ENCODE data around the gene INTS6L.

Gene INTS6L

DNA sequence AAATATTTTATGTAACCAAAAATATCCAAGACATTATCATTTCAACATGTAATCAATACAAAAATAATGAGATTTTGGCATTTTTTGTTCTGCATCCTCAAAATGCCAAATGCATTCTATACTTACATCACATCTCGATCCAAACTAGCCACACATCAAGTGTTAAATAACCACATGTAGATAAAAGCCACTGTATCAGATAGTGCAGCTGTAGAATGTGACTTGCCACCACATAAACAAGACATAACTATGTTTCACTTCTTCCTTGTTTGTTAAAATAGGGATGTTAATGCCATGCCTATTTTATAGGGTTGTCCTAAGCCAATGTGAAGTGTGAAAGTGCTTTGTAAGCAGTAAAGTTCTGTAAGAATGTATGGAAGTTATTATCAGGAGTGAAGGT lies 20.9 kb downstream of the INTS6L start:
- Histone ChIP-seq H2AFZ (ENCODE audit: low read length) (no peak overlapping the region), H3K4me1 (ENCODE audit: insufficient read depth, low read length, poor library complexity, severe bottlenecking) (peaks cover 11% of the 10 kb centered on the region), H3K27me3 (ENCODE audit: insufficient read depth, low read length, poor library complexity, severe bottlenecking) (no peaks in the 10 kb centered on the region), H3K79me2 (ENCODE audit: insufficient read depth, low read length) (peaks cover 80% of the 10 kb centered on the region), H3K9ac (ENCODE audit: low read depth, low read length, poor library complexity, severe bottlenecking) (no peak overlapping the region), H3K4me2 (ENCODE audit: low read depth, low read length, poor library complexity, severe bottlenecking) (no peak overlapping the region), H3K36me3 (ENCODE audit: insufficient read depth, low read length) (peaks cover 5% of the 10 kb centered on the region; the same call in 1 of the 2 replicates), H3F3A (ENCODE audit: low read depth) (no peaks in the 10 kb centered on the region), H3K9me3 (ENCODE audit: insufficient read depth, low read depth, low read length) (no peaks in the 10 kb centered on the region), H4K20me1 (ENCODE audit: insufficient read depth, low read length, poor library complexity, severe bottlenecking) (peaks cover 19% of the 10 kb centered on the region), H3K9me2 (replicated peaks; ENCODE audit: low read depth, low read length) (no peaks in the 10 kb centered on the region), H3K4me3 (ENCODE audit: low read length, poor library complexity, severe bottlenecking) (no peak overlapping the region)
- TF ChIP-seq, protein P1, sequence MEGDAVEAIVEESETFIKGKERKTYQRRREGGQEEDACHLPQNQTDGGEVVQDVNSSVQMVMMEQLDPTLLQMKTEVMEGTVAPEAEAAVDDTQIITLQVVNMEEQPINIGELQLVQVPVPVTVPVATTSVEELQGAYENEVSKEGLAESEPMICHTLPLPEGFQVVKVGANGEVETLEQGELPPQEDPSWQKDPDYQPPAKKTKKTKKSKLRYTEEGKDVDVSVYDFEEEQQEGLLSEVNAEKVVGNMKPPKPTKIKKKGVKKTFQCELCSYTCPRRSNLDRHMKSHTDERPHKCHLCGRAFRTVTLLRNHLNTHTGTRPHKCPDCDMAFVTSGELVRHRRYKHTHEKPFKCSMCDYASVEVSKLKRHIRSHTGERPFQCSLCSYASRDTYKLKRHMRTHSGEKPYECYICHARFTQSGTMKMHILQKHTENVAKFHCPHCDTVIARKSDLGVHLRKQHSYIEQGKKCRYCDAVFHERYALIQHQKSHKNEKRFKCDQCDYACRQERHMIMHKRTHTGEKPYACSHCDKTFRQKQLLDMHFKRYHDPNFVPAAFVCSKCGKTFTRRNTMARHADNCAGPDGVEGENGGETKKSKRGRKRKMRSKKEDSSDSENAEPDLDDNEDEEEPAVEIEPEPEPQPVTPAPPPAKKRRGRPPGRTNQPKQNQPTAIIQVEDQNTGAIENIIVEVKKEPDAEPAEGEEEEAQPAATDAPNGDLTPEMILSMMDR (conservative IDR thresholded peaks at IDR 0.05; ENCODE audit: low read length) = no peak
- TF ChIP-seq EZH2phosphoT487 (IDR thresholded peaks at IDR 0.05; ENCODE audit: borderline replicate concordance) = no peak

DNA sequence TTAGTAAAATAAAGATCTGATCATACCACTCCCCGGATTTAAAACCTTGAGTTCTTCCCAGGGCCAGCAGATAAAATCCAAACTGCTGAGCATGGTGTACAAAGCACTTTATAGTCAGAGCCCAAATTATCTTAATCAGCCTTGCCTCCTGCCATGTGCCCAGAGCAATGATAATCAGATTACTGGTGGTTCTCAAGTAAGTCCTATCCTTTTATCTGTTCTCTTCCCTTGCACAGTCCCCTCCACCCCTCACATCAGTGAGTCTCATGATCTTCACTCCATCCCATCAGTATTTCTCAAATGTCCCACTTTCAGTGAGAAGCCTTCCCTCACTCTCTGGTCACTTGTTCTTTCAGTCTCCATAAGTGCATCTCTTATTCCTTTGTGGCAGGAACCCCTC lies 22.7 kb downstream of the INTS6L start:
- peaks cover 20% of the 10 kb centered on the region; the same call in 1 of the 2 replicates for H3K36me3 ChIP-seq (ENCODE audit: insufficient read depth, low read length)
- no peaks in the 10 kb centered on the region for H3K4me1 ChIP-seq (ENCODE audit: insufficient read depth, low read length, poor library complexity, severe bottlenecking)
- H3K4me3 ChIP-seq (ENCODE audit: low read length, poor library complexity, severe bottlenecking) = no peak overlapping the region
- no peak for TF ChIP-seq EZH2phosphoT487 (IDR thresholded peaks at IDR 0.05; ENCODE audit: borderline replicate concordance)
- TF ChIP-seq, protein P1 (conservative IDR thresholded peaks at IDR 0.05; ENCODE audit: low read length) = no peak
- H3K9ac ChIP-seq (ENCODE audit: low read depth, low read length, poor library complexity, severe bottlenecking) = no peak overlapping the region
- no peaks in the 10 kb centered on the region for H3K9me2 ChIP-seq (replicated peaks; ENCODE audit: low read depth, low read length)
- H3K4me2 ChIP-seq (ENCODE audit: low read depth, low read length, poor library complexity, severe bottlenecking) = no peak overlapping the region
- peaks cover 67% of the 10 kb centered on the region for H3K79me2 ChIP-seq (ENCODE audit: insufficient read depth, low read length)
- H3K9me3 ChIP-seq (ENCODE audit: insufficient read depth, low read depth, low read length) = no peaks in the 10 kb centered on the region
- no peaks in the 10 kb centered on the region for H3F3A ChIP-seq (ENCODE audit: low read depth)
- no peak overlapping the region for H2AFZ ChIP-seq (ENCODE audit: low read length)
- H3K27me3 ChIP-seq (ENCODE audit: insufficient read depth, low read length, poor library complexity, severe bottlenecking) = no peaks in the 10 kb centered on the region
- H4K20me1 ChIP-seq (ENCODE audit: insufficient read depth, low read length, poor library complexity, severe bottlenecking) = peaks cover 14% of the 10 kb centered on the region

DNA sequence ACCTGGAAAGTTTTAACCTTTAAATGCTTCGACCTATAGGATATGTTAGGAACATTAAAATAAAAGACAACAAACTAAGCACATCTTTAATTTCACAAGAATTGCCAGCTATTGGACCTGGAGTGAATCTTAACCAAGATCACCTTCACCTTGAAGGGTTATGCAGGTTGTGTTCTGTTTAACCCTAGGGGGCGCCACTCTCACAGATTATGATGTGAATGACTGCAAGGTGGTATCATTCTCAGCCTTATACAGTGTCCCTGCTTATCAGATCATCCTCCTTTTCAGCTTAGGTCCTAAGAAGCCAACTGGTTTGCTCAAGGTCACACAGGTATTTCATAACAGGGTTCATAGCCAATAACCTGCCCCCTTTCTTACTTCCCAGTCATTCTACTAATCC lies 23.5 kb downstream of the INTS6L start:
- Histone ChIP-seq H3K4me2 (ENCODE audit: low read depth, low read length, poor library complexity, severe bottlenecking) (no peak overlapping the region), H3K79me2 (ENCODE audit: insufficient read depth, low read length) (peaks cover 59% of the 10 kb centered on the region), H3K4me3 (ENCODE audit: low read length, poor library complexity, severe bottlenecking) (no peak overlapping the region), H3K36me3 (ENCODE audit: insufficient read depth, low read length) (peaks cover 25% of the 10 kb centered on the region; the same call in 1 of the 2 replicates), H3K27me3 (ENCODE audit: insufficient read depth, low read length, poor library complexity, severe bottlenecking) (no peaks in the 10 kb centered on the region), H3K9ac (ENCODE audit: low read depth, low read length, poor library complexity, severe bottlenecking) (no peak overlapping the region), H3K4me1 (ENCODE audit: insufficient read depth, low read length, poor library complexity, severe bottlenecking) (no peaks in the 10 kb centered on the region), H3K9me3 (ENCODE audit: insufficient read depth, low read depth, low read length) (no peaks in the 10 kb centered on the region), H4K20me1 (ENCODE audit: insufficient read depth, low read length, poor library complexity, severe bottlenecking) (peaks cover 11% of the 10 kb centered on the region), H3F3A (ENCODE audit: low read depth) (no peaks in the 10 kb centered on the region), H2AFZ (ENCODE audit: low read length) (no peak overlapping the region), H3K9me2 (replicated peaks; ENCODE audit: low read depth, low read length) (no peaks in the 10 kb centered on the region)
- TF ChIP-seq, protein P1 (conservative IDR thresholded peaks at IDR 0.05; ENCODE audit: low read length) = peak; percentile 59
- TF ChIP-seq EZH2phosphoT487 (IDR thresholded peaks at IDR 0.05; ENCODE audit: borderline replicate concordance) = no peak
